H1 (cell line): Measurements from ENCODE around the gene INPPL1.

Source experiments
- POLR2A ChIP-seq, 2 experiments: IDR thresholded peaks; 1 replicate in 1 of 2; 2 replicates in 1 of 2; pipeline ENCODE4 v1.6.1; 2011; ENCODE audit warnings: low read depth in 2 of 2, low read length in 2 of 2, mild to moderate bottlenecking in 2 of 2; ENCODE audit errors: control extremely low read depth in 1 of 2
- SIX5 ChIP-seq: IDR thresholded peaks from 2 replicates; pipeline ENCODE4 v1.6.1; 2011; ENCODE audit warnings: mild to moderate bottlenecking, low read depth, low read length
- TF ChIP-seq, protein P1 (sequence below): IDR thresholded peaks from 2 replicates; pipeline ENCODE4 v1.6.1; 2012; ENCODE audit warnings: inconsistent platforms
- TF ChIP-seq, protein P2 (sequence below), 3 experiments: IDR thresholded peaks; 1 replicate in 2 of 3; 2 replicates in 1 of 3; pipeline versions ENCODE4 v1.5.1 to v1.6.1; 2011; ENCODE audit warnings: low read length in 3 of 3, mild to moderate bottlenecking in 3 of 3, inconsistent platforms in 2 of 3, low read depth in 1 of 3, moderate library complexity in 1 of 3; ENCODE audit not compliant: insufficient read depth in 1 of 3; ENCODE audit errors: control extremely low read depth in 1 of 3

DNA sequence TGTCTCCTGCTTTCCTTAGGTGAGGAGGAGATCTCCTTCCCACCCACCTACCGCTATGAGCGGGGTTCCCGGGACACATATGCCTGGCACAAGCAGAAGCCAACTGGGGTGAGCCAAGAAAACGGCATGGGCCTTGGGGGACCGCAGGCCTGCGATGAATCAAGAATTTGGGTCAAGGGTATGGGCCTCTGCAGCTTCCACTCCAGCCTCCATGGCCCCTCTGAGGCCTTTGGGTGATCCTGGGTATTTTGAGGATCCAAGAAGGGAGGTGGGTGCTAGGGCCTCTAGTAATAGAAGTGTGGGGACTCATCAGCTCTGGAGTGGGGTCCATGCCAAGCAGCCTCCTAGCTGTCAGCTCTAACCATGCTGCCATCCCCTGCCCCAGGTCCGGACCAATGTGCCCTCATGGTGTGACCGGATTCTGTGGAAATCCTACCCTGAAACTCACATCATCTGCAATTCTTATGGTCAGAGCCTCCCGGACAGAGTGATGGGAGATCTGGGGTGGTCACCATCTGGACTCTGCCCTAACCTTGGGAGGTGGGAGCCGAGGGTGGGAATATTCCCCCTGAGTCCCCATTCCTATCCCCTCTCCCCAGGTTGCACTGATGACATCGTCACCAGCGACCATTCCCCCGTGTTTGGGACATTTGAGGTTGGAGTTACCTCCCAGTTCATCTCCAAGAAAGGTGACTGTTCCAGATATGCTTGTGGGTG lies 8.6 kb downstream of the INPPL1 start:
- TF ChIP-seq, protein P1, sequence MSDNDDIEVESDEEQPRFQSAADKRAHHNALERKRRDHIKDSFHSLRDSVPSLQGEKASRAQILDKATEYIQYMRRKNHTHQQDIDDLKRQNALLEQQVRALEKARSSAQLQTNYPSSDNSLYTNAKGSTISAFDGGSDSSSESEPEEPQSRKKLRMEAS = no peak
- TF ChIP-seq SIX5 (no peak), POLR2A (IDR thresholded peaks at IDR 0.05; ENCODE audit: control extremely low read depth in 1 of 2, low read depth in 2 of 2, low read length in 2 of 2) (no peak)
- TF ChIP-seq, protein P2, sequence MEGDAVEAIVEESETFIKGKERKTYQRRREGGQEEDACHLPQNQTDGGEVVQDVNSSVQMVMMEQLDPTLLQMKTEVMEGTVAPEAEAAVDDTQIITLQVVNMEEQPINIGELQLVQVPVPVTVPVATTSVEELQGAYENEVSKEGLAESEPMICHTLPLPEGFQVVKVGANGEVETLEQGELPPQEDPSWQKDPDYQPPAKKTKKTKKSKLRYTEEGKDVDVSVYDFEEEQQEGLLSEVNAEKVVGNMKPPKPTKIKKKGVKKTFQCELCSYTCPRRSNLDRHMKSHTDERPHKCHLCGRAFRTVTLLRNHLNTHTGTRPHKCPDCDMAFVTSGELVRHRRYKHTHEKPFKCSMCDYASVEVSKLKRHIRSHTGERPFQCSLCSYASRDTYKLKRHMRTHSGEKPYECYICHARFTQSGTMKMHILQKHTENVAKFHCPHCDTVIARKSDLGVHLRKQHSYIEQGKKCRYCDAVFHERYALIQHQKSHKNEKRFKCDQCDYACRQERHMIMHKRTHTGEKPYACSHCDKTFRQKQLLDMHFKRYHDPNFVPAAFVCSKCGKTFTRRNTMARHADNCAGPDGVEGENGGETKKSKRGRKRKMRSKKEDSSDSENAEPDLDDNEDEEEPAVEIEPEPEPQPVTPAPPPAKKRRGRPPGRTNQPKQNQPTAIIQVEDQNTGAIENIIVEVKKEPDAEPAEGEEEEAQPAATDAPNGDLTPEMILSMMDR (IDR thresholded peaks at IDR 0.05; ENCODE audit: control extremely low read depth in 1 of 3, insufficient read depth in 1 of 3, low read depth in 1 of 3, low read length in 3 of 3) = no peak
